NCI-H345 treated with DMSO at 0.1 percent for 48 hours (cell line): ENCODE measurements around the gene FBXL15.
A peak's percentile ranks its signal among the peaks of the same experiment; 100 is the strongest.
"Not testable (repeated sequence)": the region's sequence is repeated elsewhere in the genome, so short reads cannot be mapped to it uniquely, and the experiment has no call there.

Source experiments
- DNase-seq: peaks from one replicate; lab custom pipeline; 2025; ENCODE audit not compliant: unreplicated experiment; lab: John Stamatoyannopoulos, UW

The FBXL15 gene

GRCh38 chr10:102452672-102453340, 32.2 kb downstream of the FBXL15 start:
- DNase-seq: no peak

GRCh38 chr10:102453502-102453901, 32.9 kb downstream of the FBXL15 start:
- no peak for DNase-seq

- DNase-seq: not testable (repeated sequence)
These were observed 34.2 kb downstream of the FBXL15 start for GRCh38 chr10:102454662-102455487.

GRCh38 chr10:102455893-102456471, 35.3 kb downstream of the FBXL15 start:
- no peak for DNase-seq

GRCh38 chr10:102457591-102458150, 37.0 kb downstream of the FBXL15 start:
- no peak for DNase-seq

GRCh38 chr10:102458656-102459055, 38.0 kb downstream of the FBXL15 start:
- no peak for DNase-seq

- no peak for DNase-seq
These were observed 40.2 kb downstream of the FBXL15 start for GRCh38 chr10:102460836-102461186.

- peak; percentile 74 for DNase-seq
These were observed 40.8 kb downstream of the FBXL15 start for GRCh38 chr10:102461187-102462054.

GRCh38 chr10:102462512-102463054, 41.9 kb downstream of the FBXL15 start:
- no peak for DNase-seq

GRCh38 chr10:102463983-102464382, 43.3 kb downstream of the FBXL15 start:
- DNase-seq: no peak

- no peak for DNase-seq
These were observed 44.8 kb downstream of the FBXL15 start for GRCh38 chr10:102465466-102465865.

GRCh38 chr10:102467318-102467717, 46.7 kb downstream of the FBXL15 start:
- DNase-seq: no peak

GRCh38 chr10:102467971-102468438, 47.4 kb downstream of the FBXL15 start:
- DNase-seq: no peak

GRCh38 chr10:102468683-102469082, 48.0 kb downstream of the FBXL15 start:
- no peak for DNase-seq

GRCh38 chr10:102470579-102471546, 50.2 kb downstream of the FBXL15 start:
- DNase-seq: no peak
